GM10266 (cell line): Measurements from ENCODE around the gene BCL2L1.
A peak's percentile ranks its signal among the peaks of the same experiment; 100 is the strongest.

Experiments
- DNase-seq: peaks from one replicate; pipeline ENCODE4 v3.0.0; 2012; ENCODE audit errors: extremely low spot score
- TF ChIP-seq, protein P1 (sequence below): IDR thresholded peaks from 2 replicates; pipeline ENCODE4 v1.5.1; 2012; ENCODE audit warnings: mild to moderate bottlenecking, low read depth; ENCODE audit not compliant: control insufficient read depth, insufficient read depth; ENCODE audit errors: missing control alignments

BCL2L1 gene

DNA sequence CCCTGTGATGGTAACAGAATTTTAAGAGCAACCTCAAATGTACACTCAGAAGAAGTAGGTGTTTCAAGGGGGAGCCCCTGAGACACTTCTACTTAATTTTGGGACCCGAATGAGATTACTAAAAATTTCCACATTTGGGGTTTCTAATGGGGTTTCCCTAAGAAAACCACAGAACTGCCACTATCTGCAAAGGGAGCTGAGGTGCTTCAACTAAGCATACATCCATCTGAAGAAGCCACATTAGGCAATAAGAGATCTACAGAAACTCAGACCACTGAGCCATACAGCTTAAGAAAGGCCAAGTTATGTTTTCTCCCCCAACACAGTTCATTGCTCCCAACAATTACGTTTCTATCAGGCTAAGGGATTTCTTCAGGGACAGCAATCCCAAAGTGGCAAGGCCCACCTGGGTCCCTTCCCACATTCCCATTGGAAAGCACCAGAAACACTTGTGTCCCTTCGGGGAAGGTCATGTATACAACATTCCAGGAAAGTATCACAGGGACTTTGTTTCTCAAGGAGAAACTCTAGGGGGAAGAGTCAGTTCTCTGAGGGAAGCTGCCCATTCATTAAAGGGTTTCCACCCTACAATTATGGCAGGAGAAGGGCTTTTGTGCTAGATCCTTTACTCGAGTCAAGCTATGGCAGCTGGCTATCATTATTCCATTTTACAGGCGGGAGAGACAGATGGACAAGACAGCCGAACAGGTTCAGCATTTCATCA, 5.0 kb downstream of the BCL2L1 start:
- TF ChIP-seq, protein P1, sequence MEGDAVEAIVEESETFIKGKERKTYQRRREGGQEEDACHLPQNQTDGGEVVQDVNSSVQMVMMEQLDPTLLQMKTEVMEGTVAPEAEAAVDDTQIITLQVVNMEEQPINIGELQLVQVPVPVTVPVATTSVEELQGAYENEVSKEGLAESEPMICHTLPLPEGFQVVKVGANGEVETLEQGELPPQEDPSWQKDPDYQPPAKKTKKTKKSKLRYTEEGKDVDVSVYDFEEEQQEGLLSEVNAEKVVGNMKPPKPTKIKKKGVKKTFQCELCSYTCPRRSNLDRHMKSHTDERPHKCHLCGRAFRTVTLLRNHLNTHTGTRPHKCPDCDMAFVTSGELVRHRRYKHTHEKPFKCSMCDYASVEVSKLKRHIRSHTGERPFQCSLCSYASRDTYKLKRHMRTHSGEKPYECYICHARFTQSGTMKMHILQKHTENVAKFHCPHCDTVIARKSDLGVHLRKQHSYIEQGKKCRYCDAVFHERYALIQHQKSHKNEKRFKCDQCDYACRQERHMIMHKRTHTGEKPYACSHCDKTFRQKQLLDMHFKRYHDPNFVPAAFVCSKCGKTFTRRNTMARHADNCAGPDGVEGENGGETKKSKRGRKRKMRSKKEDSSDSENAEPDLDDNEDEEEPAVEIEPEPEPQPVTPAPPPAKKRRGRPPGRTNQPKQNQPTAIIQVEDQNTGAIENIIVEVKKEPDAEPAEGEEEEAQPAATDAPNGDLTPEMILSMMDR, result no peak
- peak; percentile 78 for DNase-seq

DNA sequence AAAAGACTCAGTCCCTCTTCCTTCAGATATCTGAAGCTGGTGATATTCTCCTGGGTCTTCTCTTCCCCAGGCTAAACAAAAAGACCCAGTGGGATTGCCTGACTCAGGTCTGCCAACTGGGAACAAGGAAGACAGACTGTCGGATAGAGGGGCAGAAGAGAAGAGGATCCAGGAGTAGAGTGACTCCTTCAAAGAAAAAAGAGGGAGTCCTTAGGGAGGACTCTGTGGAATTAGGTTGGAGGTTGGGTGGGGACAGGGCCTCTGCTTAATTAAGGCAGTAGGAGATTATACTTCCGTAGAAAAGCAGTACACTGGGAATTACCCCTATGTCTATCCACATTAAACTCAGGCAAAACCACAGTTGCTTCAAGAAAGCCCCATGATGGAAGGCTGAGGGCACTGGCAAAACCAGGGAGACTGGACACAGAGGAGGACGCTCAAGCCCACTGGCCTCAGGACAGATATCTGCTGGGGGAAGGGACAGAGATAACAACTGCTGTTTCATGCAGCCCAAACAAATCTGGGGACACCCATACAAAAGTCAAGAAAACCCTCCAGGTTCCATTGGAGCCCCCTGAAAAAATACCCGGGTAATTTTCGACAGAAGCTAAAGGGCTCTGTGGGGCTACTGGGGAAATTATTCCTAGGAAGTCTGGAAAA, 5.7 kb downstream of the BCL2L1 start:
- TF ChIP-seq, protein P1, result no peak

DNA sequence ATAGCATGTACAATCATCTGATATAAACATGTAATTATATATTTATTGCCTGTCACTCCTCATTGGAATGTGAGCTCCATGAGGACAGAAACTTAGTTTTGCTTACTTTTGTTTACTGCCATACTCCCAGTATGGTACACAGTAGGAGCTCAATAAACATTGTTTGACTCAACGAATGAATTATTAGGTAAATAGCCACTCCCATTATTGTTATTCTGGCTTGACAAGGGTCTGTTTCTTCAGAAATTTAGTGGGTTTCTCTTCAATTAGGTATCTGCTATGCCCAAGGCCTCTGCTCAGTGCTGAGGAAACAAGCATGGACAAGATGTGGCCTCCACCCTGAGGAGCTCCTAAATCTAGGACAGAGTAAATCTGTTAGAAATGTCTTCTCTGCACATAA, 6.3 kb downstream of the BCL2L1 start:
- no peak for DNase-seq
- TF ChIP-seq, protein P1, result no peak

More for the DNA sequence above, 5.7 kb downstream of the BCL2L1 start:
- DNase-seq, result no peak

DNA sequence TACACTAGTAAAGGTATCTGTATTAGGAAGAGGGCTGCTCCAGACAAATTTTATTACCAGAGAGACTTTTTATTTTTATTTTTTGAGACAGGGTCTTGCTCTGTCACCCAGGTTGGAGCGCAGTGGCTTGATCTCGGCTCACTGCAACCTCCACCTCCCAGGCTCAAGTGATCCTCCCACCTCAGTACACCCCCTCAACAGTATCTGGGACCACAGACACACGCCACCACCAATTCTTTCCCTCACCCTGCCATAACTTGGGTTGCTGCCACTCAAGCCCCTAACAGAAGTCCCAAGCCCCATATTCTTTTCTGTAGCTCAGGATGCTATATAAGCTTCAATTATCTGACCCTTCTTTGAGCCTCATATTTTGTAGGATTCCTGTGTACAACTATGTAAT, 6.9 kb downstream of the BCL2L1 start:
- DNase-seq, result no peak
- TF ChIP-seq, protein P1, result no peak

DNA sequence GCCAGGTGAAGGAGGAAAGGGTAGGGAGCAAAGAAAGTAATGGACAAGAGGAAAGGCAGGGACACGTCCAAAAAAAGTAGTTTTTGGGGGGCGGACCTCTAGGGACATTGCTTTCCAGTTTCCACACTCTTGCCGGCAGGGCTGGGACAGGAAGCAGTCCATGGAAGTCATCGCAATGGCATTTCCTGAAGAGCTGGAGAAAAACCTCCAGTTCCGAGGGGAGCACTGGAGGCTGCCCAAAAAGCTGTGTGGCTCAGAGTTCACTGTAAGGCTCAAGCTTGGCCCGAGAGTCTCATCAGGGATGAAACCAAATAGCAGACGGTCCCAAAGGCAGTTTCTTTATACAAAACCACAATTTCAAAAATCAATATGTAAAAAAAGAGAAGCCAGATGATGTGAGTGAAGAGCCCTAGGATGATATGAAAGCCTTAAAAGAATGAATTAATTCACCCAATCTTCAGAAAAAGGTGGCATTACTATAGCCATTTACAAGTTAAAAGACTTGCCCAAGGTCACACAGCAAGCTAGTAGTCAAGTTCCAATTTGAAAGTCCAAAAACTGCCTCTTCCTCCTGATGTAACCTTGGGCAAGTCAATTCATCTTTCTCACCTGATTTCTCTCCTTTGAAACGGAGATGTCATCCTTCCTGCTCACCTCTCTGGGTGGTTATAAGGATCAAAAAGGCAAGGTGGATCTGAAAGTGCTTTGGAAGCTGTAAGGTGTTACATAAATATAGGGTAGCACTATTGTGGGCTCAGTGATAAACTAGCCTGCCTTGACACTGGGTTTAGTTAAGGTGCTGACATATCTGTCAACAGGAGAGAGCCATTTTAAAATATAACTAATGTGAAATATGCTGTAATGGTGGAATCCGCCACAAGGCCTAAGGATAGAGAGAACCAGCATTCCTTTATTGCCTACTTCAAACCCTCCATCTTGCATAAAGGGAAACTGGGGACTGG, 9.1 kb downstream of the BCL2L1 start:
- DNase-seq, result no peak

DNA sequence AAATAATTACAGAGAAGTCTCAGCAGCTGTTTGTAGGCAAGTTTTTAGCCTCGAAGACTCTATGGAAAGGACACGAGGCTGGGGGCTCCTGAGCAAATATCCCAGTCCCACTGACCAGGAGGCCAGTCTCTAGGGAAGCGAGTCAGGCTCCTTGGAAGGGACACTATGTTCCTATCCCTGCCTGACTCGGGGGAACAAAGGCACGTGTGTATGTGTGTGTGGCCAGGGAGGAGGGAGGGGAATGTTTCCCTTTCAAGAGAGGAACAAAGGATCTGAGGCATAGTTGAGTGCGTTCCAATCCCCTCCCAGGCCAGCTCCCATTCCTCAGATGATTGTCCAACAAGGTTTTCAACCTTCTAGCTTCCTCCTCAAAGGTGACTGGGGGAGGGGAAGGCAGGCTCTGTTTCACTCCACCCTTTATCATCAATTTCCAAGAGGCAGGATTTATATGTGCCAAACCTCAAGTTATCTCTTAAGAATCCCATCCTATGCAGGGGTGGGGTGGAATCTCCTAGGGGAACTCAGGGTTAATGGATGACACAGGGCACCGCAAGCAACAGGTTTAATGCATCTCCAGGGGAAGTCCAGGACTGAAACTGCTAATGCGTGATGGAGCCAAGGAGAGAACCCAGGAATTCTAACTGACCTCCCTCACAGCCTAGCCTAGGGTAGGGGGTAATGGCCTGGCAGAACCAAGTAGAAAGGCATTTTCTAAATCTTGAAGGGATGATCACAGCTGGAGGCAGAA, 9.9 kb downstream of the BCL2L1 start:
- no peak for DNase-seq
- TF ChIP-seq, protein P1, result no peak

More for the DNA sequence above, 9.1 kb downstream of the BCL2L1 start:
- TF ChIP-seq, protein P1, result no peak
